Fibroblast of pulmonary artery (primary cell): ENCODE data around the gene ZNF414.

Experiments used
- DNase-seq: peaks from one replicate; pipeline ENCODE4 v3.0.0-alpha.2; 2010; ENCODE audit warnings: low read depth
- H3K4me3 ChIP-seq: replicated peaks from 2 replicates; pipeline ENCODE4 v1.5.1; 2011; ENCODE audit warnings: low read depth, mild to moderate bottlenecking, control low read depth, low read length, moderate library complexity
- CTCF ChIP-seq: IDR thresholded peaks from 2 replicates; pipeline ENCODE4 v1.5.1; 2011; ENCODE audit warnings: mild to moderate bottlenecking, control low read depth, low read length, inconsistent platforms; ENCODE audit errors: missing control alignments

ZNF414 gene

DNA sequence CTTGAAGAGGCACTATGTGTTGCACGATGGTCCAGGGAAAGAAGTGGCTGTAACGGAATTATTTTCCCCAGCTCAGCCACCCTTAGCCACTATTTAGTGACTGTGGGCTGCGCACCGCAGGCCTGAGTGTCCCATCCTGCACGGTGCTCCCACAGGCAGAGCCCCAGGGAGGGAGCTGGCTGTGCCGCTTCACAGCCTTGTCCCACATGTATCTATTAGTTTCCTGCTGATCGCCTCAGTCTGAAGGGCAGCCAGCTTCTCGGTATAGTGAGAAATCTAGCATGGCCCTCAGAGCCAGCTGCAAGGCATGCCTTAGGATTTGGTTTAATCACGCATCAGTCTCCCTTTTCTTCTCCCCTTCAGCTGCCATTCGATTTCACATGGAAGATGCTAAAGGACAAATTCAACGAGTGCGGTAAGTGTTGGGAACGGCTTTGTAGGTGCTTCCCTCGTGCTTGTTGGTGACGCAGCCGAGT is 27.3 kb downstream of the ZNF414 start:
- no peak overlapping the region for H3K4me3 ChIP-seq

DNA sequence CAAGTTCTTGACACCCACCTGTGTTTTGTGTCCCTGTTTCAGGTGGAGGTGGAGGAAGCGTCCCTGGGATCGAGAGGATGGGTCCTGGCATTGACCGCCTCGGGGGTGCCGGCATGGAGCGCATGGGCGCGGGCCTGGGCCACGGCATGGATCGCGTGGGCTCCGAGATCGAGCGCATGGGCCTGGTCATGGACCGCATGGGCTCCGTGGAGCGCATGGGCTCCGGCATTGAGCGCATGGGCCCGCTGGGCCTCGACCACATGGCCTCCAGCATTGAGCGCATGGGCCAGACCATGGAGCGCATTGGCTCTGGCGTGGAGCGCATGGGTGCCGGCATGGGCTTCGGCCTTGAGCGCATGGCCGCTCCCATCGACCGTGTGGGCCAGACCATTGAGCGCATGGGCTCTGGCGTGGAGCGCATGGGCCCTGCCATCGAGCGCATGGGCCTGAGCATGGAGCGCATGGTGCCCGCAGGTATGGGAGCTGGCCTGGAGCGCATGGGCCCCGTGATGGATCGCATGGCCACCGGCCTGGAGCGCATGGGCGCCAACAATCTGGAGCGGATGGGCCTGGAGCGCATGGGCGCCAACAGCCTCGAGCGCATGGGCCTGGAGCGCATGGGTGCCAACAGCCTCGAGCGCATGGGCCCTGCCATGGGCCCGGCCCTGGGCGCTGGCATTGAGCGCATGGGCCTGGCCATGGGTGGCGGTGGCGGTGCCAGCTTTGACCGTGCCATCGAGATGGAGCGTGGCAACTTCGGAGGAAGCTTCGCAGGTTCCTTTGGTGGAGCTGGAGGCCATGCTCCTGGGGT is 28.2 kb downstream of the ZNF414 start:
- TF ChIP-seq CTCF: no peak
- H3K4me3 ChIP-seq: no peak overlapping the region
- no peak for DNase-seq

More for the DNA sequence above, 27.3 kb downstream of the ZNF414 start:
- DNase-seq: no peak
- no peak for TF ChIP-seq CTCF

DNA sequence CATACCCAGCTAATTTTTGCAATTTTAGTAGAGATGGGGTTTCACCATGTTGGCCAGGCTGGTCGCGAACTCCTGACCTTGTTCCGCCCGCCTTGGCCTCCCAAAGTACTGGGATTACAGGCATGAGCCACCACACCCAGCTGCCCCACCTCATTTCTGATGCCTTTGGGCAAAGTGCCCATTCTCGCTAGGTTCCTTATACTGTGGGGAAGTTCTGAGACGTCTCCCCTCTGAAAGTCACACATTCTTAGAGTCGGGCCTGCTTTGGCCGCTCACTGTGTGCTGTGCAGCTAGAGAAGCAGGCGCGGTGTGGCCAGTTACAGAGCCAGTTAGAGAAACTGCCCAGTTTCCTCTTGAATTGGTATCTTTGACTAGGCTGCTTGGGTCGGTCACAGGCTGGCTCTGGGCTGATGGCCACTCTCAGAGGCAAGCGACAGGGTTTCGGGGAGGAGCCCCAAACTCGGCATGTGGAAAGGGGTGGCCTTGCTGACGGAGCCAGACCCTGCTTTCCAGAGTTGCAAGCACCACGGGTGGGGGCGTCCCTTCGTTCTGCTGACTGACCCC is 29.6 kb downstream of the ZNF414 start:
- no peak overlapping the region for H3K4me3 ChIP-seq
- TF ChIP-seq CTCF: no peak
- DNase-seq: no peak

DNA sequence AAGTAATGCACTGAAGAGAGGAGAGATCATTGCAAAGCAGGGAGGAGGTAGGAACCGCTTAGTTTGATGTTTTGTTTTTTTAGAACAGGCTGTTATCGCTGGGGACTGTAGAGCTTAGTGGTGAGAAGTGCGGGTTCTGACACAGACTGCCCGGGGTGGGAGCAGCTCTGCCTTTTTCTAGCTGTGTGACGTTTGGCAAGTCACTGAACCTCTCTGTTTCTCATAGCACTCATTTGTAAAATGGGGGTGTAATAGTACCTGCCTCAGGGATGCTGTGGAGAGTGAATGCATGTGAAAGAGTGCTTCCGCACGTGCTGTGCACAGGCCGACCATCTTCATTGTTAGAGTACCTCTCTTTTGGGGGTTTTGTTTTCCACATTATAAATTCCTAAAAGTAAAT is 30.8 kb downstream of the ZNF414 start:
- no peak for DNase-seq
- TF ChIP-seq CTCF: no peak
- H3K4me3 ChIP-seq: no peak overlapping the region

- DNase-seq: no peak
- TF ChIP-seq CTCF: no peak
These were observed 31.3 kb downstream of the ZNF414 start for GRCh38 chr19:8482696-8483095.

GRCh38 chr19:8481616-8482015 is 32.4 kb downstream of the ZNF414 start:
- no peak overlapping the region for H3K4me3 ChIP-seq
- no peak for TF ChIP-seq CTCF
- no peak for DNase-seq

More at GRCh38 chr19:8482696-8483095, 31.3 kb downstream of the ZNF414 start:
- H3K4me3 ChIP-seq: no peak overlapping the region

- no peak for TF ChIP-seq CTCF
- no peak overlapping the region for H3K4me3 ChIP-seq
- DNase-seq: no peak
These were observed 32.8 kb downstream of the ZNF414 start for GRCh38 chr19:8481201-8481600.
